Measurements from ENCODE around the gene AKAP6. TPM values are rescaled to one million over a fixed set of nuclear protein-coding genes. Genes with fewer than 3 reads are reported as not detected.

AKAP6 gene
- total and polyA plus RNA-seq, 10 of the 15 experiments (the other 5 are each of a cell fraction or from before 2014, with no cell fraction given): 0.35 to 5.9 (median 2.2) TPM

- TF ChIP-seq ZBTB4 (CRISPR knock-in tag; IDR thresholded peaks at IDR 0.05): no peak
- TF ChIP-seq PML (IDR thresholded peaks at IDR 0.05; ENCODE audit: low read length): no peak
- no peak for TF ChIP-seq STAT1 (conservative IDR thresholded peaks at IDR 0.05)
- no peak for TF ChIP-seq RELA (IDR thresholded peaks at IDR 0.05; ENCODE audit: borderline replicate concordance, partially characterized antibody)
- TF ChIP-seq KAT2A (conservative IDR thresholded peaks at IDR 0.05; ENCODE audit: control insufficient read depth, low read depth, low read length): no peak
- no peak for TF ChIP-seq SUPT20H (IDR thresholded peaks at IDR 0.05; ENCODE audit: borderline replicate concordance, control insufficient read depth, low read depth, low read length)
- no peak for TF ChIP-seq ASH2L (IDR thresholded peaks at IDR 0.05; ENCODE audit: borderline replicate concordance, low read depth)
- no peak for TF ChIP-seq CREM (IDR thresholded peaks at IDR 0.05; ENCODE audit: low read depth)
These were observed 151.2 kb downstream of the AKAP6 start (continued) for GRCh38 chr14:32480337-32480736.

GRCh38 chr14:32481707-32482106 is 152.6 kb downstream of the AKAP6 start:
- ChIA-PET CTCF (no interaction called here), RAD21 (ENCODE audit: unreplicated experiment) (no interaction called here), SMC1A (ENCODE audit: uncharacterized antibody, unreplicated experiment) (no interaction called here), POLR2A (no interaction called here)
- DNase-seq (ENCODE audit: low read depth, low spot score) (no peak), ATAC-seq (no peak), FAIRE-seq (no peak)
- no peak overlapping the region for H3K4me2 ChIP-seq (ENCODE audit: control insufficient read depth, insufficient read depth)
- no TSS peak for BruUV-seq (replicated peaks)
- H3K9me3 ChIP-seq (replicated peaks; ENCODE audit: control insufficient read depth, insufficient read depth, low read length): no peaks in the 10 kb centered on the region
- WGBS (ENCODE audit: insufficient coverage, insufficient replicate concordance, low lambda C conversion rate, missing lambda C conversion rate): 10% methylated on average over 1 of the region's 1 CpG
- no peaks in the 10 kb centered on the region for H3K4me1 ChIP-seq (ENCODE audit: control insufficient read depth, insufficient read depth, low read length)
- H2AFZ ChIP-seq (ENCODE audit: control insufficient read depth, low read depth, low read length): no peak overlapping the region
- in situ Hi-C loops (cut with MboI) (no loop called here), intact Hi-C loops (cut with micrococcal nuclease; ENCODE audit: unreplicated experiment) (no loop called here)
- H3K27ac ChIP-seq (ENCODE audit: control insufficient read depth, insufficient read depth): no peak overlapping the region
- H4K20me1 ChIP-seq (ENCODE audit: control insufficient read depth, insufficient read depth): no peaks in the 10 kb centered on the region
- H3K36me3 ChIP-seq (ENCODE audit: control insufficient read depth in 2 of 2, insufficient read depth in 2 of 2, low read length in 1 of 2): no peaks in the 10 kb centered on the region
- no peaks in the 10 kb centered on the region for H3K79me2 ChIP-seq (ENCODE audit: control insufficient read depth, insufficient read depth, low read length)
- 0 out of 2 replicates have a peak, but pooled peaks have one; percentile 33 for TF ChIP-seq SPI1 (IDR thresholded peaks at IDR 0.05; ENCODE audit: borderline replicate concordance, insufficient read depth, low read depth, low read length)
- TF ChIP-seq STAT3 (IDR thresholded peaks at IDR 0.05; ENCODE audit: low read depth, low read length): no peak
- no peak overlapping the region for H3K9ac ChIP-seq (ENCODE audit: control insufficient read depth, insufficient read depth, low read length)
- no peak overlapping the region for H3K4me3 ChIP-seq
- no peaks in the 10 kb centered on the region for H3K27me3 ChIP-seq (replicated peaks in 1 of 2; ENCODE audit: control insufficient read depth in 2 of 2, insufficient read depth in 2 of 2, low read length in 1 of 2)
